Keratinocyte (primary cell): ENCODE measurements around the gene RPS25.

Source experiments
- CTCF ChIP-seq, 3 experiments: IDR thresholded peaks in 1 of 3; conservative IDR thresholded peaks in 1 of 3; optimal IDR thresholded peaks in 1 of 3; 2 replicates in 2 of 3; 3 replicates in 1 of 3; pipeline versions ENCODE3 to v1.5.1; 2011; ENCODE audit warnings: low read length in 3 of 3, mild to moderate bottlenecking in 3 of 3, moderate library complexity in 2 of 3, control low read depth in 1 of 3, inconsistent platforms in 1 of 3; ENCODE audit not compliant: insufficient read depth in 2 of 3; ENCODE audit errors: extremely low read depth in 1 of 3
- EZH2 ChIP-seq: IDR thresholded peaks from one replicate; pipeline ENCODE4 v1.6.1; 2012; ENCODE audit warnings: inconsistent platforms, mild to moderate bottlenecking, low read length, moderate library complexity

GRCh38 chr11:118998822-118999221, 19.3 kb downstream of the RPS25 start:
- TF ChIP-seq CTCF (optimal IDR thresholded peaks at IDR 0.05 in 1 of 3, IDR thresholded peaks at IDR 0.05 in 1 of 3, conservative IDR thresholded peaks at IDR 0.05 in 1 of 3; ENCODE audit: extremely low read depth in 1 of 3, insufficient read depth in 2 of 3, low read length in 3 of 3) (no peak), EZH2 (no peak)
